Body of pancreas (tissue), 4 donors: ENCODE results near the gene LY6G6F. TPM values are rescaled to one million over a fixed set of nuclear protein-coding genes. Genes with fewer than 3 reads are reported as not detected.

Experiments used
- ATAC-seq: fragments of 150-250 bp; one replicate; pipeline ENCODE4 v1.9.1; 2016
- DNase-seq, 4 donors: peaks; one replicate each; pipeline ENCODE4 v3.0.0-alpha.2; 2019
- H3K27ac ChIP-seq, 4 donors: fragments of 200-600 bp; sonication (generic); 1 replicate in 3 of 4; 2 replicates in 1 of 4; pipeline versions ENCODE4 v1.5.1 to v1.6.1; 2016 to 2019; ENCODE audit warnings: mild to moderate bottlenecking in 1 of 4, mixed read lengths in 1 of 4, moderate library complexity in 1 of 4
- H3K27me3 ChIP-seq, 2 donors: fragments of 200-600 bp; sonication (generic); one replicate each; pipeline ENCODE4 v1.6.0; 2016; ENCODE audit warnings: mild to moderate bottlenecking in 1 of 2
- H3K36me3 ChIP-seq, 2 donors: fragments of 200-600 bp; sonication (generic); replicated peaks in 1 of 2; 2 replicates each; pipeline ENCODE4 v1.5.1; 2016; ENCODE audit warnings: low read depth in 2 of 2; ENCODE audit not compliant: insufficient read depth in 1 of 2
- H3K4me1 ChIP-seq: fragments of 200-600 bp; sonication (generic); one replicate; pipeline ENCODE4 v1.6.0; 2016
- H3K4me3 ChIP-seq, 2 donors: fragments of 200-600 bp; sonication (generic); 1 replicate in 1 of 2; 2 replicates in 1 of 2; pipeline ENCODE4 v1.5.1; 2016 to 2019
- H3K9me3 ChIP-seq, 3 donors: fragments of 200-600 bp; sonication (generic); 1 replicate in 2 of 3; 2 replicates in 1 of 3; pipeline ENCODE4 v1.5.1; 2016
- POLR2A ChIP-seq, 3 donors: fragments of 450-650 bp; IDR thresholded peaks; one replicate each; pipeline ENCODE4 v1.6.1; 2016; ENCODE audit warnings: antibody characterized with exemption in 3 of 3, mild to moderate bottlenecking in 2 of 3
- WGBS, 2 donors: methylation state at CpG; one replicate each; pipeline ENCODE4 v1.1.5; 2017; 5-methylcytosine and 5-hydroxymethylcytosine counted together
- intact Hi-C: fragments of 100-400 bp; cut with DNase I; formaldehyde crosslinking; loops from one replicate; pipeline ENCODE4 v1.15.1; 2023
- total RNA-seq, 2 donors: library from RNA; depleted of rRNA; stranded (reverse); fragments of >200 nt; gene quantifications; one replicate each; pipeline ENCODE4 v1.1.0, GENCODE V29; 2016
- TF ChIP-seq, protein P1 (sequence below), 7 experiments: fragments of 450-650 bp in 4 of 7; fragments of 200-600 bp in 3 of 7; sonication (generic) in 3 of 7; IDR thresholded peaks; one replicate each; pipeline ENCODE4 v1.5.1; 2016 to 2019; ENCODE audit warnings: antibody characterized with exemption in 7 of 7

The LY6G6F gene
- total RNA-seq, 2 donors from 2014 or later, result not detected

DNA sequence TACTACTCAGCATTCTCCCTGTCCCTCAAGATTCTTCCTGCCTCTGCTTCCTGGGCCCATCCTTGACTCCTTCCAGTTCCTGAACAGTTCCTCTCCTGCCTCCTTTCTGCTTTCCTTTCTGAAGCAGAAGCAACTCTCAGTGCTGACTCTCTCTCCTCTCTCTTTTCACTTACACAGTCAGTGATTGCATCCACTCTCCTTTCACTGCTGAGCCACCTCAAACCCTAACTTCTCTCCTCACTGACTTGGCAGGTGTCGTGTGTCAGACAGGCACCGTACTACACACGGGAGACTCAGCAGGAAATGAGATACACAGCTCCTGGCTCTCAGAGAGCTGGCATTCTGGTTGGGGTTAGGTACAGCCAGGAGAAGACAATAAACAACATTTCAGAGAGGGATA lies 9.1 kb upstream of the LY6G6F start:
- intact Hi-C loops, result no loop called here
- DNase-seq (no peak), ATAC-seq (no peak)
- WGBS, 2 donors, result 50 to 61% methylated on average over 3 of the region's 3 CpGs
- no peak overlapping the region for H3K4me3 ChIP-seq
- TF ChIP-seq, protein P1, sequence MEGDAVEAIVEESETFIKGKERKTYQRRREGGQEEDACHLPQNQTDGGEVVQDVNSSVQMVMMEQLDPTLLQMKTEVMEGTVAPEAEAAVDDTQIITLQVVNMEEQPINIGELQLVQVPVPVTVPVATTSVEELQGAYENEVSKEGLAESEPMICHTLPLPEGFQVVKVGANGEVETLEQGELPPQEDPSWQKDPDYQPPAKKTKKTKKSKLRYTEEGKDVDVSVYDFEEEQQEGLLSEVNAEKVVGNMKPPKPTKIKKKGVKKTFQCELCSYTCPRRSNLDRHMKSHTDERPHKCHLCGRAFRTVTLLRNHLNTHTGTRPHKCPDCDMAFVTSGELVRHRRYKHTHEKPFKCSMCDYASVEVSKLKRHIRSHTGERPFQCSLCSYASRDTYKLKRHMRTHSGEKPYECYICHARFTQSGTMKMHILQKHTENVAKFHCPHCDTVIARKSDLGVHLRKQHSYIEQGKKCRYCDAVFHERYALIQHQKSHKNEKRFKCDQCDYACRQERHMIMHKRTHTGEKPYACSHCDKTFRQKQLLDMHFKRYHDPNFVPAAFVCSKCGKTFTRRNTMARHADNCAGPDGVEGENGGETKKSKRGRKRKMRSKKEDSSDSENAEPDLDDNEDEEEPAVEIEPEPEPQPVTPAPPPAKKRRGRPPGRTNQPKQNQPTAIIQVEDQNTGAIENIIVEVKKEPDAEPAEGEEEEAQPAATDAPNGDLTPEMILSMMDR (IDR thresholded peaks at IDR 0.05), result no peak
- TF ChIP-seq POLR2A (IDR thresholded peaks at IDR 0.05), result no peak
- no peaks in the 10 kb centered on the region for H3K9me3 ChIP-seq
- H3K4me1 ChIP-seq, result peaks cover 17% of the 10 kb centered on the region
- no peak overlapping the region for H3K27ac ChIP-seq
- peaks cover 0 to 2% of the 10 kb centered on the region in 2 donors for H3K36me3 ChIP-seq
- H3K27me3 ChIP-seq, result no peaks in the 10 kb centered on the region

DNA sequence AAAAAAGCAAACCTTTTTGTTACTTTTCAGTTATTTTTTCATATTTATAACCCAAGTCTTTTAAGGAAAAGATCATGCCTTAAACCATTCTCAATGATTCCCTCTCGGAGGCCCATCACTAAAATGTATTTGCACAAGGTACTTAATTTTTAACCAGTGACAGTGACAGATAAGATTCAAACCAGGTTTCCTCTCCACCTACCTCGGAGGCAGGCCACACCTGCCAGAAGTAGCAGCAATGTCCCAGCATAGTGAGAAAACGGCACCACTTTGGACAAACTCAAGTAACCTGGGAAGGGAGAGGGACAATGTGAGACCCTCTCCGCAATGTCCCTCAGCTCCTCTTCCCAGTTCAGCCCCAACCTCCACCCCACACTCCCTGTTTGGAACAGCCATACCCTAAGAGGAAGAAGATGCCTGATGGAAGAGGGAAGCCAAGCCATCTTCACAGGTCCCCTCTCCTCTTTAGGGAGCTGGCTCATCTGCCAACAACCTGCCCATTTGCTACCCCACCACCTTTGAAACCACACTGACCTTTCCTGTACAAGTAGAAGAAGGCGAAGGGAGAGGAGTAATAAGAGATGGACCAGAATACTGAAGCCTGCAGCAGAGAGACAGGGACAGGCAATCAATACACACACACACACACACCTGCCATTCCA lies 5.8 kb upstream of the LY6G6F start:
- ATAC-seq (no peak), DNase-seq (no peak)
- TF ChIP-seq, protein P1 (IDR thresholded peaks at IDR 0.05), result no peak
- TF ChIP-seq POLR2A (IDR thresholded peaks at IDR 0.05), result no peak
- Histone ChIP-seq H3K36me3 (peaks cover 0 to 2% of the 10 kb centered on the region in 2 donors), H3K4me1 (peaks cover 23% of the 10 kb centered on the region), H3K27me3 (no peaks in the 10 kb centered on the region), H3K27ac (no peak overlapping the region), H3K9me3 (no peaks in the 10 kb centered on the region), H3K4me3 (no peak overlapping the region)
- WGBS, 2 donors, result 47% methylated on average over 5 of the region's 5 CpGs
- intact Hi-C loops, result no loop called here

DNA sequence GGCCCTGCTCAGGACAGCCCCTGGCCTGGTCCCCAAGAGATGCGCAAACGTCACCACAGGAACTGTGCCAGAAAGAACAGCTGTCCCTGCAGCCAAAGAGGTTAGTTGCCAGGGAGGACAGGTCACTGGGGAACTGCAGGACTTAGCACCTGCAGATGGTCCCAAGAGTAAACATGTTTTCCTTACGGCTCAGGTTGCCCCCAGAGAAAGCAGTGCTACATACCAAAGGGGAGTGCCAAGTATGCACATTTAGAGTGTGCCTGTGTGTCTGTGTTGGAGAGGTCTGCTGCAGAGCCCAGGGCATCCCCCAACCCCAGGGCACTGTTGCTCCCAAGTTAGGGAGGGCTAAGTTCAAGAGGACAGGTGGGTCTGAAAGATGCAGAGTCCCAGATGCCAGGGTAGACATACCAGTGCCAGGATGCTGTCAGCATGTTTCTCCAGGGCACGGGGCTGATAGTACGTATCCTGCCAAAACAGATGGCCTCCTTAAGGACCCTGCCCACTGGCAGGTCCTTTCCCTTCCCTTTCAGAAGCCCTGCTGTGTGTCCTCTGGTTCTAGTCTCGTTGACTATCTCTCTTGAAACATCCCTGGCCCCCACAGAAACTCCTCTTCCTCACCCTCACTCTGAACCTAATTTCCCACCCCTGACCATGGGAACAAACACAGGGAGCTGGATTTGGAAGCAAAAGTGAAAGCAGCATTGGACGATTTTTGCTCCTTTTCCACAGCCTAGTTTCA lies 4.8 kb upstream of the LY6G6F start:
- peak overlapping the region in 3 of 4 donors; percentile 90 to 97 (median 95) for H3K27ac ChIP-seq
- no peaks in the 10 kb centered on the region for H3K9me3 ChIP-seq
- H3K4me1 ChIP-seq, result peaks cover 23% of the 10 kb centered on the region
- 14 to 24% methylated on average over 4 to 7 of the region's 7 CpGs for WGBS, 2 donors
- ATAC-seq (no peak), DNase-seq (peak in 3 of 4 donors; percentile 39 to 46 (median 44))
- intact Hi-C loops, result no loop called here
- no peaks in the 10 kb centered on the region for H3K27me3 ChIP-seq
- TF ChIP-seq, protein P1 (IDR thresholded peaks at IDR 0.05), result no peak
- no peak for TF ChIP-seq POLR2A (IDR thresholded peaks at IDR 0.05)
- H3K4me3 ChIP-seq, result peak overlapping the region in 1 of 2 donors; percentile 40
- H3K36me3 ChIP-seq, result peaks cover 0 to under 1% of the 10 kb centered on the region in 2 donors

DNA sequence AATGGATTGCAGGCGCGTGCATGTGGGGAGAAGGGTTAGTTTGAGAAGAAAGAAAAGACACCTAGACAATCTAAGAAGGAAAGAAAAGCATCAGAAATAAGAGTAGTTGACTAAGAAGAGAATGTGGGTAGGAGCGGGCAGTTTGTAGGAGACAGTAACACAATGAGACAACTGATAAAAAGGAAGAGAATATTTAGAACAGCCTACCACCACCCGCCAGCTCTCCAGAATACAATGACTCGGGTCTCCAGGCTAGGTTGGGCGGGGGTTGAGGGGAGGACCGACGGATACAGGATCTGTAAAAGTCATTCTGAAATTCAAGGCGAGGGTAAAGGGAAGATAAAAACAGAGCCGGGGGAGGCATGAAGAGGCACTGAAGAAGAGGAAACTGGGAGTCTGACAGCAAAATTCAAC lies 4.3 kb upstream of the LY6G6F start:
- ATAC-seq (no peak), DNase-seq (no peak)
- H3K9me3 ChIP-seq, result no peaks in the 10 kb centered on the region
- 0% methylated on average over 10 of the region's 10 CpGs for WGBS, 2 donors
- intact Hi-C loops, result no loop called here
- TF ChIP-seq, protein P1 (IDR thresholded peaks at IDR 0.05), result no peak
- TF ChIP-seq POLR2A (IDR thresholded peaks at IDR 0.05), result no peak
- peak overlapping the region; percentile 40 to 52 for H3K4me3 ChIP-seq
- no peaks in the 10 kb centered on the region for H3K27me3 ChIP-seq
- H3K36me3 ChIP-seq, result no peaks in the 10 kb centered on the region
- peaks cover 23% of the 10 kb centered on the region for H3K4me1 ChIP-seq
- peak overlapping the region in 3 of 4 donors; percentile 90 to 97 (median 95) for H3K27ac ChIP-seq
